HepG2 (cell line): Measurements from ENCODE around the gene PRPSAP2. TPM values are rescaled to one million over a fixed set of nuclear protein-coding genes. Genes with fewer than 3 reads are reported as not detected.

ENCODE experiments used
- ATAC-seq: fragments of 200-7000 bp; cut with Tn5 transposase; 3 replicates; pipeline ENCODE4 v1.9.1; 2020; ENCODE audit warnings: mild to moderate bottlenecking, moderate library complexity
- BruUV-seq: library from RNA; stranded (reverse); fragments of 400-500 nt; replicated peaks from 2 replicates; lab custom pipeline; 2021; lab: Mats Ljungman, UMichigan
- CTCF ChIA-PET: fragments of 300-600 bp; formaldehyde crosslinking; extraction: SDS; loops from one replicate; lab custom pipeline; 2021; ENCODE audit warnings: low total read pairs, inconsistent platforms, low intra/inter-chr PET ratio; lab: Yijun Ruan, JAX
- POLR2A ChIA-PET: fragments of 350-600 bp; sonication (Branson Sonifier 250); formaldehyde crosslinking; loops from one replicate; lab custom pipeline; 2020; ENCODE audit warnings: antibody characterized with exemption, inconsistent platforms; lab: Yijun Ruan, JAX
- DNase-seq: peaks from one replicate; pipeline ENCODE4 v3.0.0-alpha.2; 2015; ENCODE audit warnings: low spot score
- FAIRE-seq: peaks from 3 replicates; lab custom pipeline; 2011; peaks lifted over from hg19 to GRCh38; lab: Jason Lieb, UNC
- H2AFZ ChIP-seq: one replicate; pipeline ENCODE4 v1.6.1; 2011; ENCODE audit warnings: low read length, inconsistent platforms
- H3K27ac ChIP-seq: fragments of 300-600 bp; 3 replicates; pipeline ENCODE4 v1.8.0; 2011; ENCODE audit warnings: mixed run types, mild to moderate bottlenecking, mixed read lengths, low read length, inconsistent platforms; ENCODE audit not compliant: insufficient read depth; ENCODE audit errors: extremely low read length
- H3K27me3 ChIP-seq, 2 experiments: fragments of 200-600 bp in 1 of 2; 2 replicates in 1 of 2; 3 replicates in 1 of 2; pipeline versions ENCODE4 v1.6.0 to v1.8.0; 2011; ENCODE audit warnings: low read length in 2 of 2, mild to moderate bottlenecking in 2 of 2, moderate library complexity in 2 of 2, inconsistent platforms in 1 of 2; ENCODE audit not compliant: insufficient read depth in 2 of 2, control insufficient read depth in 1 of 2
- H3K36me3 ChIP-seq, 2 experiments: fragments of 200-600 bp in 1 of 2; replicated peaks in 1 of 2; 2 replicates in 1 of 2; 3 replicates in 1 of 2; pipeline versions ENCODE4 v1.5.1 to v1.8.0; 2011; ENCODE audit warnings: low read length in 2 of 2, inconsistent platforms in 1 of 2; ENCODE audit not compliant: insufficient read depth in 2 of 2, control insufficient read depth in 1 of 2
- H3K4me1 ChIP-seq: 2 replicates; pipeline ENCODE4 v1.5.1; 2012; ENCODE audit warnings: low read length, inconsistent platforms; ENCODE audit not compliant: insufficient read depth
- H3K4me2 ChIP-seq: 2 replicates; pipeline ENCODE4 v1.6.0; 2011; ENCODE audit warnings: low read depth, low read length, inconsistent platforms
- H3K4me3 ChIP-seq, 3 experiments: fragments of 200-600 bp in 1 of 3; sonication (generic), shearing (Covaris generic) in 1 of 3; replicated peaks in 1 of 3; 2 replicates each; pipeline ENCODE4 v1.5.1; 2011 to 2016; ENCODE audit warnings: low read length in 3 of 3, inconsistent platforms in 2 of 3, low read depth in 2 of 3, mild to moderate bottlenecking in 2 of 3, control low read depth in 1 of 3, mixed read lengths in 1 of 3; ENCODE audit not compliant: insufficient read depth in 1 of 3
- H3K79me2 ChIP-seq: one replicate; pipeline ENCODE4 v1.6.1; 2011; ENCODE audit warnings: low read length, inconsistent platforms; ENCODE audit not compliant: insufficient read depth
- H3K9ac ChIP-seq: 2 replicates; pipeline ENCODE4 v1.6.0; 2011; ENCODE audit warnings: mild to moderate bottlenecking, low read depth, low read length, inconsistent platforms; ENCODE audit not compliant: insufficient read depth
- H3K9me3 ChIP-seq: 2 replicates; pipeline ENCODE4 v1.5.1; 2012; ENCODE audit warnings: mild to moderate bottlenecking, low read length
- H4K20me1 ChIP-seq: 2 replicates; pipeline ENCODE4 v1.6.0; 2011; ENCODE audit warnings: inconsistent platforms, mild to moderate bottlenecking, low read length, moderate library complexity; ENCODE audit not compliant: insufficient read depth
- FOXP4 ChIP-seq: sonication (generic); formaldehyde crosslinking; IDR thresholded peaks from 2 replicates; pipeline ENCODE4 v1.4.0; 2020; ENCODE audit warnings: missing genetic modification reagents
- HIVEP1 ChIP-seq: sonication (generic); formaldehyde crosslinking; IDR thresholded peaks from 2 replicates; pipeline ENCODE4 v1.4.0; 2020; ENCODE audit warnings: mild to moderate bottlenecking, missing genetic modification reagents
- HNRNPL ChIP-seq: fragments of 200-400 bp; formaldehyde crosslinking; IDR thresholded peaks from 2 replicates; pipeline ENCODE4 v1.6.1; 2017; ENCODE audit warnings: mild to moderate bottlenecking, low read depth, low read length
- MAX ChIP-seq: IDR thresholded peaks from 2 replicates; pipeline ENCODE4 v1.6.1; 2012; ENCODE audit warnings: inconsistent platforms
- MNT ChIP-seq: fragments of 450-650 bp; IDR thresholded peaks from 2 replicates; pipeline ENCODE4 v1.6.1; 2016
- NR2F6 ChIP-seq, 2 experiments: IDR thresholded peaks; 2 replicates each; pipeline ENCODE4 v1.6.1; 2016; ENCODE audit warnings: antibody characterized with exemption in 1 of 2, mild to moderate bottlenecking in 1 of 2
- RXRB ChIP-seq: IDR thresholded peaks from 2 replicates; pipeline ENCODE4 v1.6.1; 2016; ENCODE audit warnings: borderline replicate concordance, missing genetic modification reagents, missing compliant biosample characterization
- TEAD2 ChIP-seq: sonication (generic); formaldehyde crosslinking; IDR thresholded peaks from 2 replicates; pipeline ENCODE4 v1.9.0; 2021; ENCODE audit warnings: missing genetic modification reagents
- TEAD3 ChIP-seq: optimal IDR thresholded peaks from 2 replicates; pipeline ENCODE3; 2016; ENCODE audit warnings: borderline replicate concordance
- ZMYM3 ChIP-seq: sonication (generic); formaldehyde crosslinking; IDR thresholded peaks from 2 replicates; pipeline ENCODE4 v1.5.1; 2020; ENCODE audit warnings: mild to moderate bottlenecking, missing genetic modification reagents
- ZNF263 ChIP-seq: sonication (generic); formaldehyde crosslinking; IDR thresholded peaks from 2 replicates; pipeline ENCODE4 v1.4.0; 2020; ENCODE audit warnings: missing genetic modification reagents
- ZNF33B ChIP-seq: sonication (generic); formaldehyde crosslinking; IDR thresholded peaks from 2 replicates; pipeline ENCODE4 v1.5.1; 2020; ENCODE audit warnings: mild to moderate bottlenecking, missing genetic modification reagents
- ZNF501 ChIP-seq: sonication (generic); formaldehyde crosslinking; IDR thresholded peaks from 2 replicates; pipeline ENCODE4 v1.5.1; 2020; ENCODE audit warnings: mild to moderate bottlenecking, moderate library complexity, missing genetic modification reagents
- ZNF691 ChIP-seq: sonication (generic); formaldehyde crosslinking; IDR thresholded peaks from 2 replicates; pipeline ENCODE4 v1.4.0; 2020; ENCODE audit warnings: missing genetic modification reagents, low read depth, mild to moderate bottlenecking, borderline replicate concordance
- ZNF710 ChIP-seq: sonication (generic); formaldehyde crosslinking; IDR thresholded peaks from 2 replicates; pipeline ENCODE4 v1.5.0; 2020; ENCODE audit warnings: mild to moderate bottlenecking, missing genetic modification reagents, borderline replicate concordance
- ZNF776 ChIP-seq: sonication (generic); formaldehyde crosslinking; IDR thresholded peaks from 2 replicates; pipeline ENCODE4 v1.4.0; 2020; ENCODE audit warnings: mild to moderate bottlenecking, missing genetic modification reagents
- ZSCAN29 ChIP-seq: sonication (generic); formaldehyde crosslinking; conservative IDR thresholded peaks from 2 replicates; pipeline ENCODE4 v1.4.0; 2020; ENCODE audit warnings: mild to moderate bottlenecking, missing genetic modification reagents
- WGBS: methylation state at CpG from one replicate; pipeline ENCODE4 v1.1.6; 2017; ENCODE audit warnings: low lambda C conversion rate; 5-methylcytosine and 5-hydroxymethylcytosine counted together
- in situ Hi-C: cut with HindIII; loops from 2 replicates; pipeline ENCODE4 v1.10.0; 2017; ENCODE audit warnings: low pct_unique_long_range_greater_than_20kb; ENCODE audit not compliant: extremely low pct_ligation_motif_present
- intact Hi-C: fragments of 100-400 bp; cut with micrococcal nuclease; formaldehyde crosslinking; loops from one replicate; pipeline ENCODE4 v1.10.0; 2022; ENCODE audit not compliant: unreplicated experiment
- polyA plus RNA-seq, 8 experiments: library from polyadenylated mRNA; depleted of rRNA in 3 of 8; stranded (reverse) in 7 of 8; unstranded in 1 of 8; fragments of >200 nt; fragmentation: Illumina TruSeq in 4 of 8; extraction: Trizol in 4 of 8; gene quantifications; 2 replicates each; pipeline versions ENCODE4 v1.2.1 to v1.2.3, GENCODE V29; 2011 to 2016; ENCODE audit warnings: low read depth in 4 of 8, missing spikeins in 1 of 8, mixed read lengths in 1 of 8; ENCODE audit not compliant: insufficient read depth in 1 of 8
- total RNA-seq, 5 experiments: library from RNA; depleted of rRNA; stranded (reverse); fragments of >200 nt; fragmentation: Illumina TruSeq; extraction: Trizol; gene quantifications; 2 replicates each; pipeline ENCODE4 v1.2.3, GENCODE V29; 2016; ENCODE audit warnings: low read depth in 1 of 5

Gene PRPSAP2
- total and polyA plus RNA-seq, 2 of the 13 experiments (the other 11 are each of a cell fraction or from before 2014, with no cell fraction given) = 34.0 to 58.9 TPM

- TF ChIP-seq ZNF33B (CRISPR knock-in tag) (no peak), TEAD2 (CRISPR knock-in tag) (no peak), ZNF691 (0 out of 2 replicates have a peak, but pooled peaks have one; percentile 26), ZSCAN29 (CRISPR knock-in tag) (no peak), HNRNPL (0 out of 2 replicates have a peak, but pooled peaks have one; percentile 27), ZMYM3 (CRISPR knock-in tag) (peak; percentile 83; the same call in 1 of the 2 replicates), NR2F6 (IDR thresholded peaks at IDR 0.05) (no peak), NR2F6 (CRISPR knock-in tag; IDR thresholded peaks at IDR 0.05) (peak; percentile 15; the same call in 1 of the 2 replicates), ZNF263 (peak; percentile 36; the same call in 1 of the 2 replicates), TEAD3 (peak; percentile 9), FOXP4 (no peak)
These were observed 105.4 kb downstream of the PRPSAP2 start (continued) for GRCh38 chr17:18963126-18964017.

GRCh38 chr17:18964018-18964351, 106.1 kb downstream of the PRPSAP2 start:
- 29% methylated on average over 9 of the region's 9 CpGs for WGBS
- POLR2A ChIA-PET = no interaction called here
- no peaks in the 10 kb centered on the region for H3K79me2 ChIP-seq
- no peak for DNase-seq
- no peak for FAIRE-seq
- CTCF ChIA-PET = no interaction called here
- H3K27me3 ChIP-seq = peaks cover 3 to 20% of the 10 kb centered on the region in 2 experiments; a peak in 2 of 5 replicates
- H2AFZ ChIP-seq = no peak overlapping the region
- no peaks in the 10 kb centered on the region for H4K20me1 ChIP-seq
- in situ Hi-C loops (no loop called here), intact Hi-C loops (no loop called here)
- ATAC-seq = no peak
- no TSS peak for BruUV-seq
- no peak overlapping the region for H3K9ac ChIP-seq
- peaks cover 61% of the 10 kb centered on the region for H3K4me1 ChIP-seq
- H3K4me2 ChIP-seq = no peak overlapping the region
- H3K36me3 ChIP-seq = no peaks in the 10 kb centered on the region
- no peak overlapping the region for H3K4me3 ChIP-seq
- H3K27ac ChIP-seq = no peak overlapping the region
- no peaks in the 10 kb centered on the region for H3K9me3 ChIP-seq
- peak; percentile 48; the same call in 1 of the 2 replicates for TF ChIP-seq RXRB (CRISPR knock-in tag)
- no peak for TF ChIP-seq ZNF710
- TF ChIP-seq MAX = peak; percentile 44; the same call in 1 of the 2 replicates
- TF ChIP-seq ZNF501 (CRISPR knock-in tag) = 0 out of 2 replicates have a peak, but pooled peaks have one; percentile 21
- no peak for TF ChIP-seq ZNF776 (CRISPR knock-in tag)
- TF ChIP-seq HIVEP1 (CRISPR knock-in tag) = no peak
- peak; percentile 32; the same call in 1 of the 2 replicates for TF ChIP-seq MNT
